Spleen (tissue), 7 donors: Measurements from ENCODE around the gene OR2W1.

ENCODE experiments used
- POLR2A ChIP-seq, 3 donors: fragments of 450-650 bp; IDR thresholded peaks; one replicate each; pipeline ENCODE4 v1.5.1; 2017; ENCODE audit warnings: antibody characterized with exemption in 3 of 3, mild to moderate bottlenecking in 1 of 3
- TF ChIP-seq, protein P1 (sequence below), 11 experiments: fragments of 200-600 bp in 7 of 11; fragments of 450-650 bp in 4 of 11; sonication (generic) in 4 of 11; IDR thresholded peaks in 8 of 11; conservative IDR thresholded peaks in 3 of 11; 1 replicate in 7 of 11; 2 replicates in 4 of 11; pipeline versions ENCODE4 v1.4.0 to v1.8.0; 2016 to 2021; ENCODE audit warnings: antibody characterized with exemption in 11 of 11, inconsistent platforms in 4 of 11, mild to moderate bottlenecking in 1 of 11
- donor health status: DM: no; HTN: no; CAD: no; lungs with moderate emphysema.
- donor health status: DM: no; HTN: no; CAD: no.
- donor health status: DM: no; HTN: no; CAD: no.

DNA sequence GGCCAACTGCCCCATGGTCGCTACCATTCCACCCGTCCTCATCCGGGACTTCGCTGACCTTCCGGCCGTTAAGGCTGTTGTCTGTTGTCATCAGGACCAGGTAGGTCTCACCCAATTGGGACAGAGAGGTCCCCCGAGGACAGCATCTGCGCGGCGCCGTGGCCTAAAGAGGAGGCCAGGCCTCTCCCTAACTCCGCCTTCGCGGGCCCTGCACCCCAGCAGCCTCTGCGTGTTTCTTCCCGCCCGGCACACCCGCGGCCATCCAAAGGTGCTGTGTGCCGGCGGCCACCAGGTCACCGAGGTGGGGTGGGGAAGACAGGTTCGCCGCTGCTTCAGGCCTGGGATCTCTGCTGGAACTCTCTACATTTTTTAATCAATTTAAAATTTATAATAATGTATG lies 9.0 kb downstream of the OR2W1 start:
- TF ChIP-seq, protein P1, sequence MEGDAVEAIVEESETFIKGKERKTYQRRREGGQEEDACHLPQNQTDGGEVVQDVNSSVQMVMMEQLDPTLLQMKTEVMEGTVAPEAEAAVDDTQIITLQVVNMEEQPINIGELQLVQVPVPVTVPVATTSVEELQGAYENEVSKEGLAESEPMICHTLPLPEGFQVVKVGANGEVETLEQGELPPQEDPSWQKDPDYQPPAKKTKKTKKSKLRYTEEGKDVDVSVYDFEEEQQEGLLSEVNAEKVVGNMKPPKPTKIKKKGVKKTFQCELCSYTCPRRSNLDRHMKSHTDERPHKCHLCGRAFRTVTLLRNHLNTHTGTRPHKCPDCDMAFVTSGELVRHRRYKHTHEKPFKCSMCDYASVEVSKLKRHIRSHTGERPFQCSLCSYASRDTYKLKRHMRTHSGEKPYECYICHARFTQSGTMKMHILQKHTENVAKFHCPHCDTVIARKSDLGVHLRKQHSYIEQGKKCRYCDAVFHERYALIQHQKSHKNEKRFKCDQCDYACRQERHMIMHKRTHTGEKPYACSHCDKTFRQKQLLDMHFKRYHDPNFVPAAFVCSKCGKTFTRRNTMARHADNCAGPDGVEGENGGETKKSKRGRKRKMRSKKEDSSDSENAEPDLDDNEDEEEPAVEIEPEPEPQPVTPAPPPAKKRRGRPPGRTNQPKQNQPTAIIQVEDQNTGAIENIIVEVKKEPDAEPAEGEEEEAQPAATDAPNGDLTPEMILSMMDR (IDR thresholded peaks at IDR 0.05 in 8 of 11, conservative IDR thresholded peaks at IDR 0.05 in 3 of 11): no peak
- no peak for TF ChIP-seq POLR2A (IDR thresholded peaks at IDR 0.05)
